ENCODE results near the gene ANKRD11. TPM values are rescaled to one million over a fixed set of nuclear protein-coding genes. Genes with fewer than 3 reads are reported as not detected.
"Not testable (repeated sequence)": the region's sequence is repeated elsewhere in the genome, so short reads cannot be mapped to it uniquely, and the experiment has no call there.

ANKRD11 gene
- total and polyA plus RNA-seq, 2 donors (not counting 3 experiments of a cell fraction or from before 2014, with no cell fraction given), result 55.8 to 191 TPM

- H4K20me1 ChIP-seq (replicated peaks; ENCODE audit: control insufficient read depth, extremely low read depth, insufficient read depth, low read length), result no peaks in the 10 kb centered on the region
- no peak for TF ChIP-seq EZH2 (IDR thresholded peaks at IDR 0.05; ENCODE audit: borderline replicate concordance, low read depth, low read length, severe bottlenecking)
- TF ChIP-seq POLR2A (IDR thresholded peaks at IDR 0.05; ENCODE audit: low read depth, low read length), result no peak
- H3K4me3 ChIP-seq (replicated peaks in 1 of 3; ENCODE audit: insufficient read depth in 1 of 3, low read depth in 1 of 3, low read length in 3 of 3), result no peak overlapping the region
- ChIA-PET POLR2A (no interaction called here), CTCF (interaction anchor here (1.3 to 1.6 kb wide), 2 partner anchors 8 to 15 kb away, joined by 3 to 5 read pairs; no protein-coding TSS in a partner anchor)
- H3K9me3 ChIP-seq (replicated peaks; ENCODE audit: control insufficient read depth, insufficient read depth, low read length), result no peaks in the 10 kb centered on the region
- H3K79me2 ChIP-seq (ENCODE audit: control insufficient read depth, insufficient read depth, low read length), result no peaks in the 10 kb centered on the region
- FAIRE-seq, result no peak
- peaks cover 4 to 15% of the 10 kb centered on the region in 2 experiments for H3K36me3 ChIP-seq (ENCODE audit: control insufficient read depth in 2 of 2, extremely low read depth in 1 of 2, insufficient read depth in 2 of 2, low read length in 2 of 2)
- no peak overlapping the region for H3K4me2 ChIP-seq (ENCODE audit: insufficient read depth, low read length)
- intact Hi-C loops (cut with micrococcal nuclease), result no loop called here
- dilution Hi-C loops (cut with MboI; ENCODE audit: extremely low pct_ligation_motif_present, low sequenced_read_pairs), result no loop called here
- H2AFZ ChIP-seq (ENCODE audit: low read depth, low read length), result no peak overlapping the region
- BruUV-seq (replicated peaks), result no TSS peak
- H3K9me1 ChIP-seq (replicated peaks; ENCODE audit: control insufficient read depth, extremely low read depth, insufficient read depth, low read length), result no peaks in the 10 kb centered on the region
- H3K4me1 ChIP-seq (ENCODE audit: control insufficient read depth, extremely low read depth, insufficient read depth, low read length), result peaks cover 2% of the 10 kb centered on the region
- H3K27ac ChIP-seq (ENCODE audit: insufficient read depth, low read depth, low read length), result no peak overlapping the region
- H3K9ac ChIP-seq (replicated peaks; ENCODE audit: extremely low read depth, insufficient read depth, low read length), result no peak overlapping the region
- no peak for DNase-seq (ENCODE audit: low read depth, low spot score)
- H3K27me3 ChIP-seq (ENCODE audit: control insufficient read depth in 2 of 2, insufficient read depth in 2 of 2, low read length in 2 of 2), result no peaks in the 10 kb centered on the region
These were observed 228.4 kb downstream of the ANKRD11 start for GRCh38 chr16:89261691-89262563.

DNA sequence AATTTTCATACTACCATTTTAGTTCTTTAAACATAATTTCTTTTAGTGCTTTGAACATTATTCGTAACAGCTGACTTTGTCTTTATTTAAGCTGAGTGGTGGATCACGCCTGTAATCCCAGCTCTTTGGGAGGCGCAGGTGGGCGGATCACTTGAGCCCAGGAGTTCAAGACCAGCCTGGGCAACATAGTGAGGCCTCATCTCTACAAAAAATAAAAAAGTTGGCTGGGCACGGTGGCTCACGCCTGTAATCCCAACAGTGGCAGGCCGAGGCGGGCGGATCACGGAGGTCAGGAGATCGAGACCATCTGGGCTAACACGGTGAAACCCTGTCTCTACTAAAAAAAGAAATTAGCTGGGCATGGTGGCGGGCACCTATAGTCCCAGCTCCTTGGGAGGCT lies 230.5 kb downstream of the ANKRD11 start:
- BruUV-seq (replicated peaks); dilution Hi-C loops (cut with MboI; ENCODE audit: extremely low pct_ligation_motif_present, low sequenced_read_pairs): not testable (repeated sequence)

More for the DNA sequence above, 230.5 kb downstream of the ANKRD11 start:
- H3K4me2 ChIP-seq (ENCODE audit: insufficient read depth, low read length); H3K36me3 ChIP-seq (ENCODE audit: control insufficient read depth in 2 of 2, extremely low read depth in 1 of 2, insufficient read depth in 2 of 2, low read length in 2 of 2); H3K9ac ChIP-seq (replicated peaks; ENCODE audit: extremely low read depth, insufficient read depth, low read length); H4K20me1 ChIP-seq (replicated peaks; ENCODE audit: control insufficient read depth, extremely low read depth, insufficient read depth, low read length); H3K4me1 ChIP-seq (ENCODE audit: control insufficient read depth, extremely low read depth, insufficient read depth, low read length); H3K27ac ChIP-seq (ENCODE audit: insufficient read depth, low read depth, low read length); intact Hi-C loops (cut with micrococcal nuclease); H3K27me3 ChIP-seq (ENCODE audit: control insufficient read depth in 2 of 2, insufficient read depth in 2 of 2, low read length in 2 of 2); POLR2A ChIA-PET; H3K9me1 ChIP-seq (replicated peaks; ENCODE audit: control insufficient read depth, extremely low read depth, insufficient read depth, low read length); H2AFZ ChIP-seq (ENCODE audit: low read depth, low read length); H3K79me2 ChIP-seq (ENCODE audit: control insufficient read depth, insufficient read depth, low read length); H3K4me3 ChIP-seq (replicated peaks in 1 of 3; ENCODE audit: insufficient read depth in 1 of 3, low read depth in 1 of 3, low read length in 3 of 3); FAIRE-seq; DNase-seq (ENCODE audit: low read depth, low spot score); H3K9me3 ChIP-seq (replicated peaks; ENCODE audit: control insufficient read depth, insufficient read depth, low read length): not testable (repeated sequence)
- CTCF ChIA-PET, result interaction anchor here (1.4 kb wide), 2 partner anchors 15 to 297 kb away, joined by 3 to 4 read pairs; no protein-coding TSS in a partner anchor
